ENCODE data around the gene RELN. TPM values are rescaled to one million over a fixed set of nuclear protein-coding genes. Genes with fewer than 3 reads are reported as not detected.

The RELN gene
- total and polyA plus RNA-seq, 5 donors = 1.1 to 4.1 (median 1.4) TPM

- no peak for DNase-seq
- Histone ChIP-seq H3K9me3 (ENCODE audit: control insufficient read depth, low read length) (no peaks in the 10 kb centered on the region), H3K27me3 (ENCODE audit: control insufficient read depth, insufficient read depth) (no peaks in the 10 kb centered on the region), H3K4me1 (ENCODE audit: control insufficient read depth, insufficient read depth, low read length) (no peaks in the 10 kb centered on the region), H3K4me3 (ENCODE audit: low read length) (no peak overlapping the region), H3K27ac (ENCODE audit: low read length) (no peak overlapping the region)
- intact Hi-C loops (cut with DNase I) = no loop called here
- no peak for ATAC-seq
- WGBS = 69% methylated on average over 3 of the region's 3 CpGs
Measured at GRCh38 chr7:103762065-103762760, 227.2 kb downstream of the RELN start.

- intact Hi-C loops (cut with DNase I) = no loop called here
- no peak for ATAC-seq
Measured at GRCh38 chr7:103752995-103753394, 236.5 kb downstream of the RELN start.

GRCh38 chr7:103751311-103751880 is 238.1 kb downstream of the RELN start:
- ATAC-seq (no peak), DNase-seq (no peak)
- 68% methylated on average over 8 of the region's 8 CpGs for WGBS
- Histone ChIP-seq H3K4me3 (ENCODE audit: low read length) (no peak overlapping the region), H3K9me3 (ENCODE audit: control insufficient read depth, low read length) (no peaks in the 10 kb centered on the region), H3K27me3 (ENCODE audit: control insufficient read depth, insufficient read depth) (no peaks in the 10 kb centered on the region), H3K4me1 (ENCODE audit: control insufficient read depth, insufficient read depth, low read length) (no peaks in the 10 kb centered on the region), H3K27ac (ENCODE audit: low read length) (no peak overlapping the region)
- intact Hi-C loops (cut with DNase I) = no loop called here

More at GRCh38 chr7:103752995-103753394, 236.5 kb downstream of the RELN start:
- no peaks in the 10 kb centered on the region for H3K27me3 ChIP-seq (ENCODE audit: control insufficient read depth, insufficient read depth)
- no peak overlapping the region for H3K27ac ChIP-seq (ENCODE audit: low read length)
- WGBS = 68% methylated on average over 2 of the region's 2 CpGs
- H3K4me3 ChIP-seq (ENCODE audit: low read length) = no peak overlapping the region
- no peaks in the 10 kb centered on the region for H3K9me3 ChIP-seq (ENCODE audit: control insufficient read depth, low read length)
- no peaks in the 10 kb centered on the region for H3K4me1 ChIP-seq (ENCODE audit: control insufficient read depth, insufficient read depth, low read length)
- no peak for DNase-seq

GRCh38 chr7:103748680-103749079 is 240.8 kb downstream of the RELN start:
- DNase-seq (no peak), ATAC-seq (no peak)
- intact Hi-C loops (cut with DNase I) = no loop called here
- H3K27me3 ChIP-seq (ENCODE audit: control insufficient read depth, insufficient read depth) = no peaks in the 10 kb centered on the region
- no peaks in the 10 kb centered on the region for H3K9me3 ChIP-seq (ENCODE audit: control insufficient read depth, low read length)
- 67% methylated on average over 1 of the region's 1 CpG for WGBS
- no peak overlapping the region for H3K27ac ChIP-seq (ENCODE audit: low read length)
- H3K4me3 ChIP-seq (ENCODE audit: low read length) = no peak overlapping the region
- no peaks in the 10 kb centered on the region for H3K4me1 ChIP-seq (ENCODE audit: control insufficient read depth, insufficient read depth, low read length)

- no peaks in the 10 kb centered on the region for H3K4me1 ChIP-seq (ENCODE audit: control insufficient read depth, insufficient read depth, low read length)
- intact Hi-C loops (cut with DNase I) = no loop called here
- no peak overlapping the region for H3K27ac ChIP-seq (ENCODE audit: low read length)
- H3K4me3 ChIP-seq (ENCODE audit: low read length) = no peak overlapping the region
- H3K9me3 ChIP-seq (ENCODE audit: control insufficient read depth, low read length) = no peaks in the 10 kb centered on the region
- no peak for DNase-seq
- 24% methylated on average over 1 of the region's 1 CpG for WGBS
- H3K27me3 ChIP-seq (ENCODE audit: control insufficient read depth, insufficient read depth) = no peaks in the 10 kb centered on the region
- no peak for ATAC-seq
Measured at GRCh38 chr7:103735377-103735776, 254.1 kb downstream of the RELN start.

- intact Hi-C loops (cut with DNase I) = no loop called here
- WGBS = 88% methylated on average over 2 of the region's 2 CpGs
- no peak overlapping the region for H3K4me3 ChIP-seq (ENCODE audit: low read length)
Measured at GRCh38 chr7:103731169-103731568, 258.3 kb downstream of the RELN start.

GRCh38 chr7:103729026-103729425 is 260.4 kb downstream of the RELN start:
- intact Hi-C loops (cut with DNase I) = no loop called here
- H3K27me3 ChIP-seq (ENCODE audit: control insufficient read depth, insufficient read depth) = no peaks in the 10 kb centered on the region
- H3K9me3 ChIP-seq (ENCODE audit: control insufficient read depth, low read length) = no peaks in the 10 kb centered on the region
- no peak overlapping the region for H3K4me3 ChIP-seq (ENCODE audit: low read length)
- 78% methylated on average over 4 of the region's 4 CpGs for WGBS
- H3K27ac ChIP-seq (ENCODE audit: low read length) = no peak overlapping the region
- H3K4me1 ChIP-seq (ENCODE audit: control insufficient read depth, insufficient read depth, low read length) = no peaks in the 10 kb centered on the region
- ATAC-seq (no peak), DNase-seq (no peak)

More at GRCh38 chr7:103731169-103731568, 258.3 kb downstream of the RELN start:
- no peaks in the 10 kb centered on the region for H3K9me3 ChIP-seq (ENCODE audit: control insufficient read depth, low read length)
- DNase-seq (no peak), ATAC-seq (no peak)
- no peaks in the 10 kb centered on the region for H3K27me3 ChIP-seq (ENCODE audit: control insufficient read depth, insufficient read depth)
- no peaks in the 10 kb centered on the region for H3K4me1 ChIP-seq (ENCODE audit: control insufficient read depth, insufficient read depth, low read length)
- no peak overlapping the region for H3K27ac ChIP-seq (ENCODE audit: low read length)

GRCh38 chr7:103727982-103728610 is 261.4 kb downstream of the RELN start:
- ATAC-seq (no peak), DNase-seq (no peak)
- Histone ChIP-seq H3K9me3 (ENCODE audit: control insufficient read depth, low read length) (no peaks in the 10 kb centered on the region), H3K4me1 (ENCODE audit: control insufficient read depth, insufficient read depth, low read length) (no peaks in the 10 kb centered on the region), H3K4me3 (ENCODE audit: low read length) (no peak overlapping the region), H3K27me3 (ENCODE audit: control insufficient read depth, insufficient read depth) (no peaks in the 10 kb centered on the region), H3K27ac (ENCODE audit: low read length) (no peak overlapping the region)
- intact Hi-C loops (cut with DNase I) = no loop called here
- 78% methylated on average over 8 of the region's 8 CpGs for WGBS

GRCh38 chr7:103719070-103719469 is 270.4 kb downstream of the RELN start:
- no peak for DNase-seq

GRCh38 chr7:103718482-103719061 is 270.9 kb downstream of the RELN start:
- Histone ChIP-seq H3K9me3 (ENCODE audit: control insufficient read depth, low read length) (no peaks in the 10 kb centered on the region), H3K4me1 (ENCODE audit: control insufficient read depth, insufficient read depth, low read length) (no peaks in the 10 kb centered on the region), H3K4me3 (ENCODE audit: low read length) (no peak overlapping the region), H3K27me3 (ENCODE audit: control insufficient read depth, insufficient read depth) (no peaks in the 10 kb centered on the region), H3K27ac (ENCODE audit: low read length) (no peak overlapping the region)
- intact Hi-C loops (cut with DNase I) = no loop called here
- no peak for DNase-seq
- no peak for ATAC-seq

More at GRCh38 chr7:103719070-103719469, 270.4 kb downstream of the RELN start:
- intact Hi-C loops (cut with DNase I) = no loop called here
- H3K4me3 ChIP-seq (ENCODE audit: low read length) = no peak overlapping the region
- no peak overlapping the region for H3K27ac ChIP-seq (ENCODE audit: low read length)
- H3K4me1 ChIP-seq (ENCODE audit: control insufficient read depth, insufficient read depth, low read length) = no peaks in the 10 kb centered on the region
- H3K9me3 ChIP-seq (ENCODE audit: control insufficient read depth, low read length) = no peaks in the 10 kb centered on the region
- 74% methylated on average over 2 of the region's 2 CpGs for WGBS
- H3K27me3 ChIP-seq (ENCODE audit: control insufficient read depth, insufficient read depth) = no peaks in the 10 kb centered on the region
- ATAC-seq = no peak

- intact Hi-C loops (cut with DNase I) = no loop called here
- no peak overlapping the region for H3K27ac ChIP-seq (ENCODE audit: low read length)
- DNase-seq (no peak), ATAC-seq (no peak)
- H3K4me1 ChIP-seq (ENCODE audit: control insufficient read depth, insufficient read depth, low read length) = no peaks in the 10 kb centered on the region
- 76% methylated on average over 3 of the region's 3 CpGs for WGBS
- no peaks in the 10 kb centered on the region for H3K9me3 ChIP-seq (ENCODE audit: control insufficient read depth, low read length)
- H3K4me3 ChIP-seq (ENCODE audit: low read length) = no peak overlapping the region
- no peaks in the 10 kb centered on the region for H3K27me3 ChIP-seq (ENCODE audit: control insufficient read depth, insufficient read depth)
Measured at GRCh38 chr7:103717574-103717973, 271.9 kb downstream of the RELN start.
